Muscle layer of duodenum (tissue), 2 donors: ENCODE measurements around the gene TMPRSS4.

Experiments
- H3K27ac ChIP-seq: one replicate; pipeline ENCODE4 v1.7.0; 2013; ENCODE audit warnings: mild to moderate bottlenecking, low read length
- H3K27me3 ChIP-seq: one replicate; pipeline ENCODE4 v1.7.0; 2013; ENCODE audit warnings: low read depth, mild to moderate bottlenecking, control low read depth, low read length
- H3K36me3 ChIP-seq, 2 donors: one replicate each; pipeline ENCODE4 v1.7.0; 2013; ENCODE audit warnings: low read length in 2 of 2, control low read depth in 1 of 2, mild to moderate bottlenecking in 1 of 2; ENCODE audit not compliant: insufficient read depth in 2 of 2, control insufficient read depth in 1 of 2
- H3K4me1 ChIP-seq, 2 donors: one replicate each; pipeline ENCODE4 v1.7.0; 2013; ENCODE audit warnings: low read length in 2 of 2, mild to moderate bottlenecking in 2 of 2, control low read depth in 1 of 2, moderate library complexity in 1 of 2; ENCODE audit not compliant: insufficient read depth in 2 of 2, control insufficient read depth in 1 of 2
- H3K4me3 ChIP-seq, 2 donors: one replicate each; pipeline ENCODE4 v1.7.0; 2013; ENCODE audit warnings: low read length in 2 of 2, low read depth in 1 of 2, mild to moderate bottlenecking in 1 of 2
- H3K9me3 ChIP-seq, 2 donors: one replicate each; pipeline ENCODE4 v1.7.0; 2013; ENCODE audit warnings: low read length in 2 of 2, control low read depth in 1 of 2, mild to moderate bottlenecking in 1 of 2; ENCODE audit not compliant: control insufficient read depth in 1 of 2
- donor health status: healthy.

Gene TMPRSS4

GRCh38 chr11:118048472-118049370 is 28.2 kb upstream of the TMPRSS4 start:
- Histone ChIP-seq H3K4me3 (no peak overlapping the region), H3K27me3 (no peaks in the 10 kb centered on the region), H3K36me3 (no peaks in the 10 kb centered on the region), H3K9me3 (no peaks in the 10 kb centered on the region), H3K27ac (no peak overlapping the region), H3K4me1 (peaks cover 0 to 2% of the 10 kb centered on the region in 2 donors)

- H3K9me3 ChIP-seq = no peaks in the 10 kb centered on the region
- no peak overlapping the region for H3K27ac ChIP-seq
- H3K27me3 ChIP-seq = no peaks in the 10 kb centered on the region
- no peak overlapping the region for H3K4me3 ChIP-seq
- peaks cover 0 to 2% of the 10 kb centered on the region in 2 donors for H3K4me1 ChIP-seq
- no peaks in the 10 kb centered on the region for H3K36me3 ChIP-seq
Measured at GRCh38 chr11:118049771-118050170, 27.1 kb upstream of the TMPRSS4 start.

- H3K27ac ChIP-seq = no peak overlapping the region
- no peaks in the 10 kb centered on the region for H3K36me3 ChIP-seq
- no peaks in the 10 kb centered on the region for H3K9me3 ChIP-seq
- H3K27me3 ChIP-seq = no peaks in the 10 kb centered on the region
- H3K4me3 ChIP-seq = no peak overlapping the region
- peaks cover 0 to 2% of the 10 kb centered on the region in 2 donors for H3K4me1 ChIP-seq
Measured at GRCh38 chr11:118050208-118050891, 26.5 kb upstream of the TMPRSS4 start.

DNA sequence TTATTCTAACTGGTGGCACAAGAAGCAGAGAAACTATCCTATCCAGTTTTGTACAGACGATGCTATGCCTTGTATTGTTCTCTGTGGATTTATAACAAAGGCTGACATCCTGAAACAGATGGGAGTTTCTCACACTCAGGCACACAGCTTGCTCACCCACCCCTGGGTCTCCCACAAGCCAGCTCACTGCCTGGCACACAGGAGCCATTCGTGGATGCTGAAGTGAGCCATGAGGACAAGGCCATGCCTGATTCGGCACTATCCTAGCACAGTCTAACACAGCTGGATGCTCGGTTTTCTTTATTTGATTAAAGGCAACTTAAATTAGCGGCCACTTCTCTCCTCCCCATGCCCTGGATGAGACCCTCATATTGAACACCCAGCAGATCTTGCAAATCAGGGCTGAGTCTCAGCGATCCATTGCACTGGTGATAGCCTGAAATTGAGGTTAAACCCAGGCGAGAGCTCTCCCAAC is 25.7 kb upstream of the TMPRSS4 start:
- H3K4me1 ChIP-seq = peaks cover 0 to 2% of the 10 kb centered on the region in 2 donors
- H3K9me3 ChIP-seq = no peaks in the 10 kb centered on the region
- H3K36me3 ChIP-seq = no peaks in the 10 kb centered on the region
- no peak overlapping the region for H3K27ac ChIP-seq
- no peaks in the 10 kb centered on the region for H3K27me3 ChIP-seq
- no peak overlapping the region for H3K4me3 ChIP-seq

GRCh38 chr11:118051611-118052461 is 25.0 kb upstream of the TMPRSS4 start:
- H3K9me3 ChIP-seq = no peaks in the 10 kb centered on the region
- no peak overlapping the region for H3K27ac ChIP-seq
- no peak overlapping the region for H3K4me3 ChIP-seq
- peaks cover 0 to 2% of the 10 kb centered on the region in 2 donors for H3K4me1 ChIP-seq
- H3K36me3 ChIP-seq = no peaks in the 10 kb centered on the region
- no peaks in the 10 kb centered on the region for H3K27me3 ChIP-seq

DNA sequence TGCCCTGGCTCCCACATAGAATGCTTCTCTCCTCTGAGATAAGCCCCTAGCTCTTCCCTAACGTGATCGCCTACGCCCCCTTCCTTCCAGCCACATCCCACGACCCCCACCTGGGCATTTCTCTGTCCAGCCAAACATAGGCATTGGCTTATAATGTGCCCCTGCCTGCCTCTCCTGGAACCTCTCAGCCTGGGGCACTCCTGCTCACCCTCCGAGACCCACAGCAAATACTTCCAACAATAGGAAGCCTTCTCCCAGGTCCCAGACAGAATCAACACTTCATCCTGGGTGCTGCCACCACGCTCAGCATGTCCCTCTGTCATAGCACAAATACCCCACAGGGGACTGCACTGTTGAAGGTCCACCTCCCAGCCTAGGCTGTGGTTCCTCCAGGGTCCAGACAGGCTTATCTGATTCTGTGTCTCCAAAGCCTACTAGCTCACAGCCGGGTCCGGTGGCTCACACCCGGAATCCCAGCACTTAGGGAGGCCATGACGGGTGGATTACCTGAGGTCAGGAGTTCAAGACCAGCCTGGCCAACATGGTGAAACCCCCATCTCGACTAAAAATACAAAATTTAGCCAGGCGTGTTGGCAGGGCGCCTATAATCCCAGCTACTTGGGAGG is 24.2 kb upstream of the TMPRSS4 start:
- Histone ChIP-seq H3K4me1 (peaks cover 0 to 2% of the 10 kb centered on the region in 2 donors), H3K36me3 (no peaks in the 10 kb centered on the region), H3K4me3 (no peak overlapping the region), H3K27ac (no peak overlapping the region), H3K27me3 (no peaks in the 10 kb centered on the region), H3K9me3 (no peaks in the 10 kb centered on the region)

GRCh38 chr11:118054712-118055640 is 21.9 kb upstream of the TMPRSS4 start:
- H3K4me1 ChIP-seq = peaks cover 0 to 2% of the 10 kb centered on the region in 2 donors
- no peak overlapping the region for H3K4me3 ChIP-seq
- no peaks in the 10 kb centered on the region for H3K9me3 ChIP-seq
- no peaks in the 10 kb centered on the region for H3K27me3 ChIP-seq
- H3K27ac ChIP-seq = no peak overlapping the region
- no peaks in the 10 kb centered on the region for H3K36me3 ChIP-seq

GRCh38 chr11:118055966-118056365 is 20.9 kb upstream of the TMPRSS4 start:
- Histone ChIP-seq H3K9me3 (no peaks in the 10 kb centered on the region), H3K27me3 (no peaks in the 10 kb centered on the region)

GRCh38 chr11:118056806-118057205 is 20.1 kb upstream of the TMPRSS4 start:
- Histone ChIP-seq H3K27me3 (no peaks in the 10 kb centered on the region), H3K27ac (no peak overlapping the region), H3K9me3 (no peaks in the 10 kb centered on the region), H3K4me1 (peaks cover 0 to 2% of the 10 kb centered on the region in 2 donors), H3K4me3 (no peak overlapping the region), H3K36me3 (no peaks in the 10 kb centered on the region)

More at GRCh38 chr11:118055966-118056365, 20.9 kb upstream of the TMPRSS4 start:
- peaks cover 0 to 2% of the 10 kb centered on the region in 2 donors for H3K4me1 ChIP-seq
- no peak overlapping the region for H3K27ac ChIP-seq
- no peak overlapping the region for H3K4me3 ChIP-seq
- H3K36me3 ChIP-seq = no peaks in the 10 kb centered on the region
